Measurements from ENCODE around the gene PTK6.

- TF ChIP-seq, protein P1, sequence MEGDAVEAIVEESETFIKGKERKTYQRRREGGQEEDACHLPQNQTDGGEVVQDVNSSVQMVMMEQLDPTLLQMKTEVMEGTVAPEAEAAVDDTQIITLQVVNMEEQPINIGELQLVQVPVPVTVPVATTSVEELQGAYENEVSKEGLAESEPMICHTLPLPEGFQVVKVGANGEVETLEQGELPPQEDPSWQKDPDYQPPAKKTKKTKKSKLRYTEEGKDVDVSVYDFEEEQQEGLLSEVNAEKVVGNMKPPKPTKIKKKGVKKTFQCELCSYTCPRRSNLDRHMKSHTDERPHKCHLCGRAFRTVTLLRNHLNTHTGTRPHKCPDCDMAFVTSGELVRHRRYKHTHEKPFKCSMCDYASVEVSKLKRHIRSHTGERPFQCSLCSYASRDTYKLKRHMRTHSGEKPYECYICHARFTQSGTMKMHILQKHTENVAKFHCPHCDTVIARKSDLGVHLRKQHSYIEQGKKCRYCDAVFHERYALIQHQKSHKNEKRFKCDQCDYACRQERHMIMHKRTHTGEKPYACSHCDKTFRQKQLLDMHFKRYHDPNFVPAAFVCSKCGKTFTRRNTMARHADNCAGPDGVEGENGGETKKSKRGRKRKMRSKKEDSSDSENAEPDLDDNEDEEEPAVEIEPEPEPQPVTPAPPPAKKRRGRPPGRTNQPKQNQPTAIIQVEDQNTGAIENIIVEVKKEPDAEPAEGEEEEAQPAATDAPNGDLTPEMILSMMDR (IDR thresholded peaks at IDR 0.05; ENCODE audit: low read depth, low read length, poor library complexity, severe bottlenecking) = no peak
- no peak for TF ChIP-seq EZH2phosphoT487 (IDR thresholded peaks at IDR 0.05; ENCODE audit: borderline replicate concordance, low read length)
Observed at GRCh38 chr20:63585616-63586565, 48.7 kb upstream of the PTK6 start.
